Parathyroid adenoma (tissue), 2 donors: ENCODE results near the gene GGPS1.
"Not testable (repeated sequence)": the region's sequence is repeated elsewhere in the genome, so short reads cannot be mapped to it uniquely, and the experiment has no call there.

Experiments
- H2AFZ ChIP-seq: fragments of 300-600 bp; sonication (generic); one replicate; pipeline ENCODE4 v1.7.0; 2017; ENCODE audit warnings: antibody characterized with exemption, mild to moderate bottlenecking
- H3K27ac ChIP-seq: fragments of 300-600 bp; sonication (generic); one replicate; pipeline ENCODE4 v1.7.0; 2017
- H3K27me3 ChIP-seq: fragments of 300-600 bp; sonication (generic); one replicate; pipeline ENCODE4 v1.7.0; 2017; ENCODE audit warnings: low read length; ENCODE audit not compliant: control insufficient read depth, insufficient read depth
- H3K36me3 ChIP-seq: fragments of 300-600 bp; sonication (generic); one replicate; pipeline ENCODE4 v1.7.0; 2017; ENCODE audit warnings: low read length; ENCODE audit not compliant: control insufficient read depth, insufficient read depth
- H3K4me1 ChIP-seq: fragments of 300-600 bp; sonication (generic); one replicate; pipeline ENCODE4 v1.7.0; 2017; ENCODE audit warnings: control low read depth
- H3K4me2 ChIP-seq: fragments of 300-600 bp; sonication (generic); one replicate; pipeline ENCODE4 v1.7.0; 2017; ENCODE audit warnings: low read length
- H3K4me3 ChIP-seq: fragments of 300-600 bp; sonication (generic); one replicate; pipeline ENCODE4 v1.7.0; 2017; ENCODE audit warnings: low read depth, low read length
- H3K79me2 ChIP-seq: fragments of 300-600 bp; sonication (generic); one replicate; pipeline ENCODE4 v1.7.0; 2017; ENCODE audit warnings: control low read depth
- H3K9ac ChIP-seq: fragments of 300-600 bp; sonication (generic); one replicate; pipeline ENCODE4 v1.7.0; 2017; ENCODE audit warnings: mild to moderate bottlenecking
- H3K9me3 ChIP-seq: fragments of 300-600 bp; sonication (generic); one replicate; pipeline ENCODE4 v1.7.0; 2017; ENCODE audit warnings: low read length; ENCODE audit not compliant: control insufficient read depth
- CTCF ChIP-seq: fragments of 300-600 bp; sonication (generic); IDR thresholded peaks from one replicate; pipeline ENCODE4 v1.7.0; 2017; ENCODE audit warnings: antibody characterized with exemption, mild to moderate bottlenecking
- donor health status: primary hyperparathyroidism.

GGPS1 gene

GRCh38 chr1:235302143-235302542, 26.2 kb upstream of the GGPS1 start:
- no peak overlapping the region for H3K9ac ChIP-seq
- H3K36me3 ChIP-seq, result no peaks in the 10 kb centered on the region
- H2AFZ ChIP-seq, result no peak overlapping the region
- H3K4me3 ChIP-seq, result no peak overlapping the region
- no peaks in the 10 kb centered on the region for H3K9me3 ChIP-seq
- no peaks in the 10 kb centered on the region for H3K27me3 ChIP-seq
- no peak overlapping the region for H3K27ac ChIP-seq
- H3K4me1 ChIP-seq, result peaks cover 3% of the 10 kb centered on the region
- H3K4me2 ChIP-seq, result no peak overlapping the region
- peaks cover 24% of the 10 kb centered on the region for H3K79me2 ChIP-seq
- no peak for TF ChIP-seq CTCF

GRCh38 chr1:235304549-235305451, 23.6 kb upstream of the GGPS1 start:
- Histone ChIP-seq H3K79me2 (peaks cover 22% of the 10 kb centered on the region), H3K27ac (no peak overlapping the region), H3K36me3 (no peaks in the 10 kb centered on the region), H3K9me3 (no peaks in the 10 kb centered on the region), H3K4me2 (no peak overlapping the region), H2AFZ (no peak overlapping the region), H3K9ac (no peak overlapping the region), H3K4me3 (no peak overlapping the region), H3K4me1 (peaks cover 3% of the 10 kb centered on the region), H3K27me3 (no peaks in the 10 kb centered on the region)
- no peak for TF ChIP-seq CTCF

- H3K4me3 ChIP-seq, result no peak overlapping the region
- no peak overlapping the region for H3K4me2 ChIP-seq
- H3K27me3 ChIP-seq, result no peaks in the 10 kb centered on the region
- H3K4me1 ChIP-seq, result peaks cover 3% of the 10 kb centered on the region
- no peak overlapping the region for H3K27ac ChIP-seq
- H2AFZ ChIP-seq, result no peak overlapping the region
- no peak for TF ChIP-seq CTCF
- H3K36me3 ChIP-seq, result no peaks in the 10 kb centered on the region
- H3K9ac ChIP-seq, result no peak overlapping the region
- peaks cover 26% of the 10 kb centered on the region for H3K79me2 ChIP-seq
- no peaks in the 10 kb centered on the region for H3K9me3 ChIP-seq
Observed at GRCh38 chr1:235307158-235308124, 20.9 kb upstream of the GGPS1 start.

GRCh38 chr1:235309206-235309605, 19.2 kb upstream of the GGPS1 start:
- not testable (repeated sequence) for H3K9ac ChIP-seq, H2AFZ ChIP-seq, H3K36me3 ChIP-seq, H3K4me1 ChIP-seq, H3K27me3 ChIP-seq, H3K4me3 ChIP-seq, H3K27ac ChIP-seq, H3K9me3 ChIP-seq, H3K4me2 ChIP-seq
- peaks cover 21% of the 10 kb centered on the region for H3K79me2 ChIP-seq

- TF ChIP-seq CTCF, result no peak
- H2AFZ ChIP-seq, result no peak overlapping the region
- no peak overlapping the region for H3K27ac ChIP-seq
- peaks cover 25% of the 10 kb centered on the region for H3K79me2 ChIP-seq
- no peaks in the 10 kb centered on the region for H3K27me3 ChIP-seq
- no peaks in the 10 kb centered on the region for H3K4me1 ChIP-seq
- H3K4me3 ChIP-seq, result no peak overlapping the region
- H3K9me3 ChIP-seq, result no peaks in the 10 kb centered on the region
- H3K9ac ChIP-seq, result no peak overlapping the region
- H3K36me3 ChIP-seq, result no peaks in the 10 kb centered on the region
- no peak overlapping the region for H3K4me2 ChIP-seq
Observed at GRCh38 chr1:235313262-235313661, 15.1 kb upstream of the GGPS1 start.
